KMS-11 (cell line): ENCODE data around the gene LCE1B.

Experiments
- H2AFZ ChIP-seq: fragments of 200-600 bp; sonication (generic); 2 replicates; pipeline ENCODE4 v1.6.1; 2016; ENCODE audit warnings: antibody characterized with exemption, mixed run types, low read depth
- H3K27ac ChIP-seq: fragments of 200-600 bp; sonication (generic); 2 replicates; pipeline ENCODE4 v1.6.1; 2016; ENCODE audit warnings: mild to moderate bottlenecking, mixed run types
- H3K27me3 ChIP-seq: fragments of 200-600 bp; sonication (generic); 2 replicates; pipeline ENCODE4 v1.6.1; 2017; ENCODE audit warnings: mild to moderate bottlenecking, low read depth, mixed run types, moderate library complexity; ENCODE audit not compliant: insufficient read depth
- H3K36me3 ChIP-seq: fragments of 200-600 bp; sonication (generic); 2 replicates; pipeline ENCODE4 v1.6.1; 2017; ENCODE audit warnings: mild to moderate bottlenecking, mixed run types; ENCODE audit not compliant: insufficient read depth
- H3K4me1 ChIP-seq: fragments of 200-600 bp; sonication (generic); 2 replicates; pipeline ENCODE4 v1.6.1; 2016; ENCODE audit warnings: mild to moderate bottlenecking, low read depth, mixed run types; ENCODE audit not compliant: poor library complexity, severe bottlenecking
- H3K4me2 ChIP-seq: fragments of 200-600 bp; sonication (generic); 2 replicates; pipeline ENCODE4 v1.7.0; 2016; ENCODE audit warnings: mild to moderate bottlenecking, mixed run types
- H3K4me3 ChIP-seq: fragments of 200-600 bp; sonication (generic); IDR thresholded peaks from 2 replicates; pipeline ENCODE4 v1.6.1; 2017; ENCODE audit warnings: low read depth, low read length, mixed read lengths; ENCODE audit not compliant: insufficient read depth
- H3K79me2 ChIP-seq: fragments of 200-600 bp; sonication (generic); 2 replicates; pipeline ENCODE4 v1.6.1; 2016; ENCODE audit warnings: low read depth, mixed run types; ENCODE audit not compliant: insufficient read depth
- H3K9ac ChIP-seq: fragments of 200-600 bp; sonication (generic); 2 replicates; pipeline ENCODE4 v1.6.1; 2016; ENCODE audit warnings: mild to moderate bottlenecking, mixed run types
- H4K20me1 ChIP-seq: fragments of 200-600 bp; sonication (generic); 2 replicates; pipeline ENCODE4 v1.6.1; 2016; ENCODE audit warnings: mild to moderate bottlenecking, mixed run types; ENCODE audit not compliant: insufficient read depth
- TF ChIP-seq, protein P1 (sequence below): fragments of 200-600 bp; sonication (generic); conservative IDR thresholded peaks from 2 replicates; pipeline ENCODE4 v1.6.1; 2017; ENCODE audit warnings: low read depth, mild to moderate bottlenecking, antibody characterized with exemption, low read length, moderate library complexity, mixed read lengths

Gene LCE1B

DNA sequence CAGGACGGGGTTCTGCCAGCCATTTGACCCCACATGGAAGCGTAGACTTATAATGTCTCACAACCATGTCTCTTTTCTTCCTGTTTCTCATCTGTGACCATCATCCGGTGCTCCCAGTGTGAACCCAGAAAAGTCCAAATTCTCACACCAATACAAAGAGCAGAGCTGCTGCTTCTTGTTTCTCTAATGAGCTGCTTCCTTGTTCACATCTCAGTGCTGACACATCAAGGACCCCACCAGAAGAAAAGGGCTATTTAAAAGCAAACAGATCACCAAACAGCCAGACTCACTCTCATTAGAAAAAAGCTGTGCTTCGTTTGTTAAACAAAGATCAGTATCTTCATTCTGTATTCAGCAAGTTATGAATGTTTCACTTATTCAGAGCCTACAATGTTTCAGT, 16.1 kb upstream of the LCE1B start:
- Histone ChIP-seq H3K4me1 (no peaks in the 10 kb centered on the region), H3K4me2 (no peak overlapping the region), H3K4me3 (no peak overlapping the region), H3K27me3 (no peaks in the 10 kb centered on the region), H3K36me3 (no peaks in the 10 kb centered on the region), H3K27ac (no peak overlapping the region), H3K9ac (no peak overlapping the region), H4K20me1 (no peaks in the 10 kb centered on the region), H3K79me2 (no peaks in the 10 kb centered on the region), H2AFZ (no peak overlapping the region; the same call in 1 of the 2 replicates)
- TF ChIP-seq, protein P1, sequence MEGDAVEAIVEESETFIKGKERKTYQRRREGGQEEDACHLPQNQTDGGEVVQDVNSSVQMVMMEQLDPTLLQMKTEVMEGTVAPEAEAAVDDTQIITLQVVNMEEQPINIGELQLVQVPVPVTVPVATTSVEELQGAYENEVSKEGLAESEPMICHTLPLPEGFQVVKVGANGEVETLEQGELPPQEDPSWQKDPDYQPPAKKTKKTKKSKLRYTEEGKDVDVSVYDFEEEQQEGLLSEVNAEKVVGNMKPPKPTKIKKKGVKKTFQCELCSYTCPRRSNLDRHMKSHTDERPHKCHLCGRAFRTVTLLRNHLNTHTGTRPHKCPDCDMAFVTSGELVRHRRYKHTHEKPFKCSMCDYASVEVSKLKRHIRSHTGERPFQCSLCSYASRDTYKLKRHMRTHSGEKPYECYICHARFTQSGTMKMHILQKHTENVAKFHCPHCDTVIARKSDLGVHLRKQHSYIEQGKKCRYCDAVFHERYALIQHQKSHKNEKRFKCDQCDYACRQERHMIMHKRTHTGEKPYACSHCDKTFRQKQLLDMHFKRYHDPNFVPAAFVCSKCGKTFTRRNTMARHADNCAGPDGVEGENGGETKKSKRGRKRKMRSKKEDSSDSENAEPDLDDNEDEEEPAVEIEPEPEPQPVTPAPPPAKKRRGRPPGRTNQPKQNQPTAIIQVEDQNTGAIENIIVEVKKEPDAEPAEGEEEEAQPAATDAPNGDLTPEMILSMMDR, result no peak

DNA sequence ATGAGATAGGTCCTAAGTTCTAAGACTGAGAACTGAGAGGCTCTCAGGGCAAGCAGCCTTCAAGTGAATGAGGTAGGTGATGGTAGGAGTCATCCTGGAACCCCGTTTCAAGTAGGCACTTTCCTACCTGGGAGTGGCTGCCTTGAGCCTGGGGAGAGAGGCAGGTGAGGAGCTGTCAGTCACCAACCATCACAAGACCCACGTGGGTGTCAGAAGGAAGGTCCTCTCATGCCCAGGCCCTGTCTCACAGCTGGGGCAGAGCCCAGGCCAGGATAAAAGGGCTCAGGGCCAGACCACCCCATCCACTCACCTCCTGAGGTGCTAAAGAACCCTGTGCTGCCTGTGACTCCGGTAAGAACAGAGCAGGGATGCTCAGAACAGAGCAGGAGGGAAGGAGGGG, 15.3 kb upstream of the LCE1B start, which contains the start of gene LCE1D:
LCE1D (plus strand) TSS at position 301 of the 400 bp plus-strand sequence. CDS start 1,074 bp downstream, outside the sequence.
- Histone ChIP-seq H3K79me2 (no peaks in the 10 kb centered on the region), H4K20me1 (no peaks in the 10 kb centered on the region), H3K4me1 (no peaks in the 10 kb centered on the region), H3K4me3 (no peak within 1 kb of the TSS), H3K4me2 (no peak within 1 kb of the TSS), H3K27ac (no peak within 1 kb of the TSS), H3K27me3 (no peaks in the 10 kb centered on the region), H2AFZ (no peak within 1 kb of the TSS; the same call in 1 of the 2 replicates), H3K9ac (no peak within 1 kb of the TSS), H3K36me3 (no peaks in the 10 kb centered on the region)
- TF ChIP-seq, protein P1, result no peak

DNA sequence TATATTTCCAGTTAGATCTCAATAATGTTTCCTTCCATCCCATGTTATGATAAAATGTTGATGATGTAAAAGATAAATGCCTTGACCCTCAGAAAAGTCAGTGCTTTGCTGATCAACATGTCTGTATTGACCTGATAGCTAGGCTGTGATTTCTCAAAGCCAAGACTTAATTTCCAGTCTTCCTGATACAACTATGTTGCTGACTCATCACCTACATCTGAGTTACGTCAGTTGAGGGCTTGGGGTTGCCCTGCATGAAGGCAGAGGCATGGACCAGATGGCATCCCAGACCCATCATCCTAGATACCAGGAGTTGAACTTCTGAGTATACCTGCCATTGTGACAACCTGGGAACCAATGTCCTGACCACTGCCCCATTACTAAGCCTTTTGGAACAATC, 10.4 kb upstream of the LCE1B start:
- Histone ChIP-seq H3K79me2 (no peaks in the 10 kb centered on the region), H3K27ac (no peak overlapping the region)

DNA sequence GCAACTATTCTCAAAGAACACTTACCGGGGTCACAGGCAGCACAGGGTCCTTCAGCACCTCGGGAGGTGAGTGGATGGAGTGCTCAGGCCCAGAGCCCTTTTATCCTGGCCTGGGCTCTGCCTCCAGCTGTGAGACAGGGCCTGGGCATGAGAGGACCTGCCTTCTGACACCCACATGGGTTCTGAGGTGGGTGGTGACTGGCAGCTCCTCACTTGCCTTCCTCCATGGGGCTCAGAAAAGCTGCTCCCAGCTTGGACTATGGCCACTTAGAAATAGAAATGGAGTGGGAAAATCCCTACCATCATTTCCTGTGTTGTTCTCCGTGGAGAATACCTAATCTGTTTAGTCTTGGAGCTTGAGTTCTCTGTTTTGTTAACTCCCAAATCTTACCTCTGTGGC, 5.2 kb upstream of the LCE1B start, which contains the start of gene LCE1C:
LCE1C (minus strand) TSS at position 76 of the 400 bp plus-strand sequence. CDS start 1,173 bp downstream, outside the sequence.
- Histone ChIP-seq H3K36me3 (no peaks in the 10 kb centered on the region), H3K4me3 (no peak within 1 kb of the TSS), H3K27ac (no peak within 1 kb of the TSS), H3K9ac (no peak within 1 kb of the TSS), H3K4me1 (no peaks in the 10 kb centered on the region), H4K20me1 (no peaks in the 10 kb centered on the region), H3K79me2 (no peaks in the 10 kb centered on the region), H2AFZ (no peak within 1 kb of the TSS), H3K27me3 (no peaks in the 10 kb centered on the region), H3K4me2 (no peak within 1 kb of the TSS)
- TF ChIP-seq, protein P1, result no peak

More for the DNA sequence above, 10.4 kb upstream of the LCE1B start:
- no peaks in the 10 kb centered on the region for H3K36me3 ChIP-seq
- H3K4me1 ChIP-seq, result no peaks in the 10 kb centered on the region
- no peak overlapping the region for H3K9ac ChIP-seq
- H4K20me1 ChIP-seq, result no peaks in the 10 kb centered on the region
- no peaks in the 10 kb centered on the region for H3K27me3 ChIP-seq
- H3K4me3 ChIP-seq, result no peak overlapping the region
- no peak overlapping the region for H2AFZ ChIP-seq
- H3K4me2 ChIP-seq, result no peak overlapping the region
- TF ChIP-seq, protein P1, result no peak
